GM03348 (cell line): ENCODE measurements around the gene EPHA6.

Source experiments
- DNase-seq: peaks from one replicate; pipeline ENCODE4 v3.0.0; 2012; ENCODE audit warnings: low spot score

EPHA6 gene

DNA sequence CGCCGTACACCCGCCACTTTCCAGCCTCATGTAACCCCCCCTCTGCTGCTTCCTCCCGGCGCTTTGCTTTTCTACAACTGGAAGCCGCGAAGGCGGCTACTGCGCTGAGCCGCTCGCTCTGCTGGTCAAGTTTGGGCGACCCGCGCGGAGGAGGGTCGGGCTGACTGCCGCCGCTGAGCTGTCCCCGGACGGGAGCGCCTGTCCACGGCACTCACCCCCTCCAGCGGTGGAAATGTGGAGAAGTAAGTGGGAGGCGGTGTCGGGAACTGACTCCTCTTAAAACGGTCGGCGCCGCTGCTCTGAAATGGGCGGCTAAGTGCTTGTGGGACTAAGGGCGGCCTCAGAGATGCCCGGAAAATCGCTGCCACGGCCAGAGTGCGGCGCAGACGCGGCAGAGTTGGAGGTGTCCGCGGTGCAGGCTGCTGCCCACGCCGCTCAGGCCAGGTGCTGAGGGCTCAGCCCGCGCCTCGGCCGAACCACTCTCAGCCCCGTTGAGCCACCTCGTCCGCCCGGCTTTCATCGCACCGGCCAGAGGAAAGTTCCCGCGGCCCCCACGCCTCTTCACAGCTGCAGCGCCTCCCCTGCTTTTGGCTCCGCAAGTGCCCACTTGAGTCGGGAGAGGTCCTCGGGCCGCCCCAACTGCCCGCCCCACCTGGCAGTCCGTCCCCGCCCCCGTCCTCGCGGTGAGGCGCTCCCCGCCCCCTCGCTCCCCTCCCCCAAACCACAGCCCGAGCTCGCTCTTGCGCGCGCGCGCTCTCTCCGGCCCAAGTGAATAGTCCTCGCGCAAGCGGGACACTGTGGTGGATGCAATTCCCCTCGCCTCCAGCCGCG is at the start of gene EPHA6:
EPHA6 (plus strand) TSS at position 775 of the 831 bp plus-strand sequence.
- peak; percentile 67 for DNase-seq

DNA sequence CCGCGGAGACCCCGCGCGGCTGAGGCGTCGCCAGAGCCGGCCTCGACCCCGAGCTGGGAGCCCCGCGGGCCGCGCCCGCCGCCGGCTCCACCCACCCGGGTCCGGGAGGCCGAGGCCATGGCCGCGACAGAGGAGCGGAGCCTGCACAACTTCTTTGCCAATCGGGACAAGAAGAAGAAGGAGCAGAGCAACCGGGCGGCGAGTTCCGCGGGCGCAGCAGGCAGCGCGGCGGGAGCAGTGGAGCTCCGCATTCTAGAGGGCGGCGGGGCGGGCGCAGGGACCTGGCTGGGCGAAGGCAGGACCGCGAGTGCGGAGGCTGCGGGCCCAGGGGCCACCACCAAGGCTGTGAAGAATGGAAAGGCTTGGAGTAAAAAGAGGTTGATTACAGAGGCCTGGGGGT is 37.6 kb upstream of the EPHA6 start:
- DNase-seq: no peak

DNA sequence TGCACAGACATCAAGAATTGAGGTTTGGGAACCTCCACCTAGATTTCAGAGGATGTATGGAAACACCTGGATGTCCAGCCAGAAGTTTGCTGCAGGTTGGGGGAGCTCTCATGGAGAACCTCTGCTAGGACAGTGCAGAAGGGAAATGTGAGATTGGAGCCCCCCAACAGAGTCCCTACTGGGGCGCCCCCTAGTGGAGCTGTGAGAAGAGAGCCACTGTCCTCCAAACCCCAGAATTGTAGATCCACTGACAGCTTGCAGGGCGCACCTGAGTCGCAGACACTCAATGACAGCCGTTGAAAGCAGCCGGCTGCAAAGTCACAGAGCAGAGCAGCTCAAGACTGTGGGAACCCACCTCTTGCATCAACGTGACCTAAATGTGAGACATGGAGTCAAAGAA is 34.6 kb upstream of the EPHA6 start:
- DNase-seq: no peak

DNA sequence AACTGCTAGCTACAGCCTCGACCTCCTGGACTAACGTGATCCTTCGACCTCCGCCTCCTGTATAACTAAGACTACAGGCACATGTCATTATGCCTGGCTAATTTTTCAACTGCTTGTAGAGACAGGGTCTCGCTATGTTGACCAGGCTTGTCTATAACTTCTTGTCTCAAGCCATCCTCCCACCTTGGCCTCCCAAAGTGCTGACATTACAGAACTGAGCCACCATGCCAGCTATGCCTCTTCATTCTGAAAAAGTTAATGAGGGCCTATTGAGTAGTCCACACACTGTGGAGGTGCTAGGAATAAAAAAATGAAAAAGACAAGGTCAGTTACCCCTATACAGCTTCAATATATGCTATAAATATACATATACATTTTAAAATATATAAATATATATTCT is 18.3 kb upstream of the EPHA6 start:
- no peak for DNase-seq

DNA sequence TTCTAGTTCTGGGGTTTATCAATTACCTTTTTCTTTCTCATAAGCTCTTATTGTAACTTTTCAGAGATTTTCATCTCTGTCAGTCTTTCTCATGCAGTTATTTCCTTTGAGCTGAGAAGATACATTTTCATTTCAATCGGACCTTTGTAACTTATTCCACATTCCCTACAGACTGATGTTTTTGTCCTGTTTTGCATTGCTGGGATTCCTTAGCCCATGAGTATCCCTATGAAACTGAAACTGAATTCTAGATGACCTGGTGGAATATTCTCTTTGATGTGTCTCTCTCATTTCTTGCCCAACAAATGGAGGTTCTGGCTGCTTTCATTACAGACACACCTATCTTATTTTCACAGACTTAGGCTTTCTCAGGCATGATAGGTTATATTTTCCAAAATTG is 10.5 kb upstream of the EPHA6 start:
- no peak for DNase-seq

DNA sequence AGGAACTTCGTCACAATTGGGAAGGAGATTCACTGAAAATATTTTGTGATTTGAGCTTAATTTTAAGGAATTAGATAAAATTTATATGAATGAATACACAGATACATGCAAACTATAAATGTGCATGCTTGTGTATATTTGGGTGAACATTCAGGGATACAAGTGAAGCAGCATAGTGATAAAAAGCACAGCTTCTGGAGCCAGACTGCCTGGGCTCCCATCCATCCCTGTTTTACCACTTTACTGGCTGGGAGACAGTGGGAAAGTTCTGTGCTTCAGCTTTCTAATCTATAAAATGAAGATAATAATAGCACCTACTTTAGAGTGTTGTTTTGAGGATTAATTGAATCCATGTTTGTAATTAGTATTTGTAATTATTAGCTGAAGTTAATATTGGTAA is 8.1 kb upstream of the EPHA6 start:
- DNase-seq: no peak

DNA sequence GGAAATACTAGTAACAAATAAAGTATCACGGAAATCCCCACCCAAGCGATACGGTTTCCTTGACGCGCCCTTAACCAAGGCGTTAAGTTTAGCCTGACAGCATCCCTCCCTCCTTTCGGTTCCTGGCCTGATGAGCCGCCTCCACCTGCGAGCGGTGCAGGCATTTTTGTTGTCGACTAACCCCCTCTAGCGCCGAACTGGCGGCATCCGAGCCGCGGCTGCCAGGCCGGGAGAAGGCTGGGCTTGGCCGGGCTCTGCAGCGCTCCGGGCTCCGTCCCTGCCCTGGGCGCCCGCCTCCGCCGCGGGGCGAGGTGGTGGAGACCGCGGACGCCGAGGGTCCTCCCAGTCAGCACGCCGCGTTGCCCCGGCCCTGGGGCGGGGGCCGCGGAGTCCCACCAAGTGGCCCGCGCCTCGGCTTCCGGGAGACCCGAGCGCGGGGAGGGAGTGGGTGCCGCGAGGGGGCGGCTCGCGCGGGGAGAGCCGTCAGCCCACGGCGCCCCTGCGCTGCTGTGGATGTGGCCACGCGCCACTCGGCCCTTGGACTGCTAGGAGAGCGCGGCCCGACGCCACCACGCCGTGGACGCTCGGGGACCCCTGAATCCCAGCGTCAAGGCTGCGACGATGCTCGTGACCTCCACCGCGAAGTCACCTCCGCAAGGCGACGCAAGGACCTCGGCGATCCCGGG is 1.1 kb upstream of the EPHA6 start:
- DNase-seq: peak; percentile 87

DNA sequence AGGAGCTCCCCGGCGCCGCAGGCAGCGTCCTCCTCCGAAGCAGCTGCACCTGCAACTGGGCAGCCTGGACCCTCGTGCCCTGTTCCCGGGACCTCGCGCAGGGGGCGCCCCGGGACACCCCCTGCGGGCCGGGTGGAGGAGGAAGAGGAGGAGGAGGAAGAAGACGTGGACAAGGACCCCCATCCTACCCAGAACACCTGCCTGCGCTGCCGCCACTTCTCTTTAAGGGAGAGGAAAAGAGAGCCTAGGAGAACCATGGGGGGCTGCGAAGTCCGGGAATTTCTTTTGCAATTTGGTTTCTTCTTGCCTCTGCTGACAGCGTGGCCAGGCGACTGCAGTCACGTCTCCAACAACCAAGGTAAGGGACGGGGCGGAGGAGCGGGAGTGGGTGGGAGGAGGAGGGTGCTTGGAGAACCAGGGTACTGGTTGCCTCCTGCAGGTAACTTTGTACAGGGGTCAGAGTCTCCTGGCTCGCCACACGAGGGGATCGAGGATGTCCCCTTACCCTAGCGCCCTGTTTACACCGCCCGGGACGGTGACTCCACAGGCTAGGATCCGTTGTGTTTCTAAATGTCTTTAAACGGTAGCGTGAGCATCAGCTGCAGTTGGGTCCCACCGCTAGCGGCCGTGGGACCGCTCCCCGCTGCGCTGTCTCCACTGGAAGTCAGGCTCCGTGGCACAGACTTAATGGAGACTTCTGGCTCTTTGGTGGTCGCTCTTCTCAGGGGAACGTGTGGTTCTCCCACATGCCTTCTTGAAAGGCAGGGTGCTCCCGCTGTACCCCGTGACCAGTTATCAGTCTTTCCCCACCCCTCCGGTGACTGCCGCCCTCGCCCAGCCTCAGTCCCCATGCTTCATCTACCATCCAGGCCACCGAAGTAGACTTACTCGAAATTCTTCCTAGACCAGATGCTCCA is 515 bp downstream of the EPHA6 start:
- DNase-seq: peak; percentile 7

DNA sequence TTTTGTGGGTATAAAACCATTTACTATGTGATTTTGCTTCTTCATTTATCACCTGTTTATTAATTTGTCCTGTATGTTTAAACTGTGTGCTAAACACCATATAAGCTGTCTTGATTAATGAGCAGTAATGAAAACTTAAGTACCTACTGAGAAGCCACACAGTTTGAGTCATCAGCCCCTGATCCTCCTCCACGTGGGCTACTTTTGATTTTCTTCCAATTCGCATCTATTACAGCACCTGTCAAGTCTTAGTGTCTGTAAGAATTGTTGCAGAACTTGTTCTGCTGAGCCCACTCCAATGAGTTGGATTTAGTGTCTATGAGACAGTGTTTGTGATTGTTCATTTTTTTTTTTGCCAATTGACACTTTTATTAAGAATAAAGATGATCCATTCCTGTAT is 16.8 kb downstream of the EPHA6 start:
- DNase-seq: no peak

DNA sequence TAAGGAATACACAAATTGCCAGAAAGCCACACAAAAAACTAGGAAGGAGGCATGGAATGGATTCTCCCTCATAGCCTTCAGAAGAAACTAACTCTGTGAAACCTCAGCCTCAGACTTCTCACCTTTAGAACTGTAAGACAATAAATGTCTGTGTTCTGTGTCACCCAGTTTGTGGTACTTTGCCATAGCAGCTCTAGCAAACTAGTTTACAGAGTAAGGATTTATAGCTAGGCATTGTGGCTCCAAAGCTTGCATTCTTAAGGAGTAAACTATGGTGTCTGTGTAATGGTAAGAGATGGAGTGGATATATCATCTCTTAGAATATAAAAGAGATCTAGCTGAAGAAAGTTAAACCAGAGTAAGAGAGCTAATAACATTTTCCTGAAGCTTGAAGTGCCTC is 18.9 kb downstream of the EPHA6 start:
- DNase-seq: no peak

DNA sequence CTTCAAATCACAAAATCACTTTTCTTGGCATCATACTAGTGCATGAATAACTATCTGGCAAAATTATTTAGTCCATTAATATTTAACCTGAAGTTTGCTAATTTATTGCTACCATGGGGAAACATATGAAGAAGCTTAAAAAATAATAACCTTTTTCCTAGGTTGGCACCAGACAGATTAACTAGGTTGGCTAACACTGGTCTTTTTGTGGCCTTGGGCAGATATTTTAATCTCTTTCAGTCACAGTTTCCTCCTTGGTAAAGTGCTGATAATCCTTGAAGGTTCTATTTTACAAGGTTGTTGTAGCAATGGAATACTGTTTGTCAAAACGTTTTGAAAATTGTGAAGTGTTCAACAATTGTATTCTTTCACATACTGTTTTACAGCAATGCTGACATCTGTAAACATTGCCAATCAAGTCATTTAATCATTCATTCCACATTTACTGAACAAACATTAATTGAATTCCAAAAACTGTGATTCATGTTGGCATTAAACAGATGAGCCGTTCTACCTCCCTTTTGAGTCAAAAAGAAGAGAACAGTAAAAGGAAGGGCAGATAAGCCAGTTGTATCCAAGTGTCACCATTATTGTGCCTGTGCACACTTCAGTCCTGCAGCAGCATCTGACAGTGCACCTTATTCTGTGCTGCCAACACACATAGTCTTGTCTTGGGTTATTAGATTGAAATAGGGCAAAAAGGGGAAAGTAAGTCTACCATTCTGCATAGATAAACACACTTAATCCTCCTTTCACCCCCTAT is 21.9 kb downstream of the EPHA6 start:
- DNase-seq: no peak

DNA sequence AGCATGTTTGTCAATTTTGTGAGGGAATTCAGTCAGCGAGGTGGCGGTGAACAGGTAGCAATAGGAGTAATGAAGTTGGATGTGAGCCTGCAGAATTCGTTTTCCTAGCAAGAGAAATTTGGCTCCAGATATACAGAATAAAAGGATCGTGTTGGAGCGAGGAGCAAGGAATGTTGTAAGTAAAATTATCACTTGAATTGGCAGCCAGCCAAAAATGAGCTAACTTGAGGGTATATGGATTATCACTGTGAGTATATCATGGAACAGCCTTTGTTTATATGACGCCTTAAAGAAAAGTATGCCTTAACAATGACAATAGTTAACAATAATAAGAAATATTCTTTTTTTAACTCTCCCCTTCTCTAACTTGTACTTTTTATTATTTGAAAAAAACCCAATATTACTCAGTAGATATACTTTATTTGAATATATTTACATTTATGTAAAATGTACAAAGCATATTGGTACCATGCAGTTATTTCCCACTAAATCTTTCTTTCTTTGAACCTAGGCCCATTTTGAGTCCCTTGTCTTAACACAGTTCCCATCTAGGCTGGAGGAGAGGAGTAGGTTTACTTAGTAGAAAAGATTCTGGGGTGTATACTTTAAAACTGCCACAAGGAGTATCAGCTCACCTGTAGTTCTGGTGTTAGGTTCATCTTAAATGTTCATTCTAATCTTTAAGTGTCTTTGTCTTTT is 29.3 kb downstream of the EPHA6 start:
- no peak for DNase-seq

DNA sequence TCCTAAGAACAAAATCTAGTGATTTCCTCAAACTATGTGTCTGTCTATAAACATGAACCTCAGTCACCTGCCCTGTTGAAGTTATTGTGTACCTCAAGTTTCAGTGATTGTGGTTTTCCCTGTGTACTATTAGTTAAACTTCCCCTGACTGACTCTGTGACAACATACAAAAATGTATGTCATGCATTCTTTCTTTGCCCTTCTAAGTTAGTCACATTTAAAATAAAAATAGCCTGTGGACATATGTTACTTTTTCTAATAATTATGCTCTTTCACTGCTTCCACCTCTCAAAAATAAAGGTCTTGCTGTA is 29.8 kb downstream of the EPHA6 start:
- DNase-seq: no peak

DNA sequence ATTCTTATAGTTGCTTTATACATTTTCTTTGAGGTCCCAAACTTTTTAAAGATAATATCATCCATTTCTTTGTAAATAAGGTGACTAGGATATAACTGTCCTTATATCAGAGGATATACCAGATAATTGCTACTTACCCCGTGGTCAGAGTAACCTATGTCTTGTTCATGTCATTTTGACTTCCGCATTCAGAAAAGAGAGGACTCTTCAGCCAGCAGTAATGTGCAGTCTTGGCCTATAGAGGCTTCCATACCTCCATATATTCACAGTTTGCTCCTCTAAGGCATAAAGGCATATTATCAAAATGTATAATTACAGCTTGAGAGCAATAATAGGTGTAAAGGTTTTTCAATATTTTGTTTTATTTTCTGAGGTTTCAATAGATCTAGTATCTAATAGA is 38.5 kb downstream of the EPHA6 start:
- DNase-seq: no peak

DNA sequence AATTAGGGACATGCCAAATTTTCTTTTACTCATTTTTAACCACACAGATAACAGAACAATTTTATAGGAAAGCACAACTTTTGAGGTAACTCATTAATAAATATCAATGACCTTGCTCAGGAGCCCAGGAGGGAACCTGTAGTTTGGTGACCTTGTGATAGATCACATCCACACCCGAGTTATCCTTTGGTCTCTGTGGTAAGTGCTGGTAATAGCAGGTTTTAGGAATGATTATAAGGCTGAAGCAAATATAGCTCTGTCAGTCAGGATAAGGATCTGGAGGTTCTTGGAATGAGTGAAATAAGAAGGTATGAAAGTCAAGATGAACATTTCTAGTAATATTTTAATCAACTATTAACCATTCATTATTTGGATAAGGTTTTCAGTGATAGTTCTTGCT is 46.5 kb downstream of the EPHA6 start:
- no peak for DNase-seq

DNA sequence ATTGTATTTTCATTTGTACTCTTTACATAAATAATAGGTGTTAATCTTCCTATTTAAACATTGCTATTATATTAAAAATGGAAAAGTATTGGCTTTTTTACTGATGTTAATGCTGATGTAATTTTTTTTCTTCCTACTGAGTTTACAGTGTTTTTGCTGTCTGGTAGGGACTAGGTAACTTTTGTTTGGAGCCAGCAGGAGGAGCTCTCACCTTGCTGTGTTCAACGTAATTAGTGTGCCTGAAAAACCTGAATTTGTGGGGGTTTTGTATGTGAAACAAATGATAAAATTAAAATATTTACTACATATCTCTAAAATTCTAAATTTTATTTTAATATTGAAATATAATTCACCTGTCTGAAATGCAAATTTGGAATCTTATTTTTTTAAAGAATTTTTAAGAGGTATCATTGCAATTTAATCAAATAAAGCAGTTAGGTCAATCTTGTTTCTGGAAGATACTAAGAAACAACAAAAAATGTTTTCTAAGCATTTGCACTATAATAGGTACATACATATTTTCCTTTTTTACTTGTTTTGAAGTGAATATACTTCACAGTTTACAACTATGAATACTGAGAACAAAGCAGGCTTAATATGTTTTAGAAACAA is 48.8 kb downstream of the EPHA6 start:
- peak; percentile 10 for DNase-seq

DNA sequence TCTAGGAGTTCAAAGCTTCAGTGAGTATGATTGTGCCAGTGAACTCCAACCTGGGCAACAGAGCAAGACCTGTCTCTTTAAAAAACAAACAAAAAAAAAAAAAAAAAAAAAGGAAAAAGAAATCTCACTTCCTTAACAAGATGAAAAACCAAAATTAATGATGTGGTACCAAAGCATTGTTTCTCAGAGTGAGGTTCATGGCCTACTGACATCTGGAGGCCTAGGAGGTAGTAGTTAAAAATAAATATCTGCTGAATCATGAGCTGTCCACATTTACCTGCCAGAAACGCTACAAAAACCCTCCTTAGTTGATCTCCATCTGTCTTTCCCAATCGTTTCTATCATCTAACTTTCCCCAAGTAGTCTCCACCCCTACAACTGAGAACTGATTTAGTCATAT is 51.2 kb downstream of the EPHA6 start:
- DNase-seq: no peak

DNA sequence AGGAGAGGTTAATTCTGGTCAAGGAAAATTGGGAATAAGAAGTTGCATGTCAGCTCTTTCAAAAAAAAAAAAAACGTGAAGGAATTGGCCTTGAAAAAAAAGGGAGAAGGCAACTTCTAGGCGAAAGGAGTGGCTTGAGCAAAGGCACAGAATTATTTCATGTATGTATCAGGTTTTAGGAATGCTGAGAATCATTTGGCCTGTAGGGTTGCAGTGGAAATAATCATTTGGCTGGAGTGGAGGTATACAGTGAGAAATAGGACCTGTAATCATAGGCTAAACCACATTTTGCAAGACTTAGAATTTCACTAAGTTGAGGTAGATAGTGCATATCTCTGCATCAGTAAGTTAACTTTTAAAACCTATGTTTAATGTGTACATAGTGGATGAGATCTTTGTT is 54.9 kb downstream of the EPHA6 start:
- DNase-seq: no peak

DNA sequence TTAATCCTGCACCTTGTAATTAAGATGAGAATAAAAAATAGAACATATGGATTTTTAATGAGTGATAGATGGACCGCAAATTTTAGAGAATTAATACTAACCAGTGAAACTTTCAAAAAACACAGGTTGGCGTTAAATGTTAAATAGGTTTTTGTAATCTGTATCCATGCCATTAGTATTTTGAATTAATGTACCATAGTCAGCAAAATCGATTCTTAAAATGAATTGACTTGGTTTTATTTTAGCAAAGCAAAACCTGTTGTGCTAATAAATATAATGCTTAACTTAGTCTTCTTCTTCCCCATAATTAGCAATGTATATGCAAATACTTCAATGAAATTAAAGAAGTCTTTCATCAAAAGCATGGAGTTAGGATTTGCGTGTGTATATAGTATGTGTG is 63.1 kb downstream of the EPHA6 start:
- DNase-seq: no peak

DNA sequence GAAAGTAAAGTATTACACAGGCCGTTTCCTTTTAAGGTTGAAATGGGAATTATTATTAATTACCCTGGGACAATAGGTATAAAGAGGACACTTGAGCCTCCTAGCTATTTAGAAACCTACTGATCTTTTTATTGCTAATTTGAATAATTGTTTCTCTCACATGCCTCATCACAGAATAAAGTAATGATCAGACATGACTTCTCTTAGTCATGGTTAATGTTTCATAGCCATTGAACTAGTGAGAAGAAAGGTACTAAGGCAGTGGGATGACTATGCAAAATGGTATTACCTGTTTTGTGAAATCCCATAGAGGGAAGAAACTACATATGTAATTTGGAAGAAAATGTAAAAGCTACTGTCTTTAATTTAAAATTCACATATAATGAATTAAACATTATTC is 85.6 kb downstream of the EPHA6 start:
- DNase-seq: no peak

DNA sequence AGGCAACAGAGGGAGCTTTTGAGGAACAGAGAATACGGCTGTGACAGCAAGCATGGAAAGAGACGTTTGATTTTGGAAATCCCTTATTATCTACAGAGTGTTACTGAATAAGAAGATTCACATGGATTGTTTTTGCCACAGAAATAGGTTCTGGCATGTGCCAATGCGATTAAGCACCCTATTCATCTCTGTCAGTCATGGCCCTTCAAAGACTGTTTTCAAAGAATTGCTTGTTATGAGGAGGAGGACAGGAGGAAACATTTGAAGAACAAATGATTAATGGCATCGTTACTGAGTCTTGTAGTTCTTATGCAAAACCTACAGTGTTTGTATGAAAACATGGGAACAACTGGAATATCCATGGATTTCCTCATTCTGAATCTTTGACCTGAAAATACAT is 86.2 kb downstream of the EPHA6 start:
- DNase-seq: no peak
